Ovary (tissue), 10 donors: ENCODE results near the gene YKT6. TPM values are rescaled to one million over a fixed set of nuclear protein-coding genes. Genes with fewer than 3 reads are reported as not detected.

Experiments
- DNase-seq, 5 donors: peaks; one replicate each; pipeline ENCODE4 v3.0.0-alpha.2; 2019 to 2020
- H3K27ac ChIP-seq, 2 donors: fragments of 200-600 bp; one replicate each; pipeline versions ENCODE4 v1.5.1 to v1.8.0; 2019 to 2022
- H3K27me3 ChIP-seq: fragments of 200-600 bp; one replicate; pipeline ENCODE4 v1.8.0; 2022
- H3K36me3 ChIP-seq: fragments of 200-600 bp; sonication (generic); one replicate; pipeline ENCODE4 v1.5.1; 2019
- H3K4me1 ChIP-seq: one replicate; pipeline ENCODE4 v1.8.1; 2013; ENCODE audit warnings: mild to moderate bottlenecking, moderate library complexity; ENCODE audit not compliant: insufficient read depth
- H3K4me3 ChIP-seq: fragments of 200-600 bp; sonication (generic); one replicate; pipeline ENCODE4 v1.5.1; 2017
- H3K9me3 ChIP-seq, 2 donors: fragments of 200-600 bp in 1 of 2; sonication (generic) in 1 of 2; one replicate each; pipeline versions ENCODE4 v1.5.1 to v1.8.1; 2013 to 2019; ENCODE audit warnings: mild to moderate bottlenecking in 1 of 2, moderate library complexity in 1 of 2
- EP300 ChIP-seq: sonication (generic); formaldehyde crosslinking; IDR thresholded peaks from one replicate; pipeline ENCODE4 v1.6.1; 2017; ENCODE audit warnings: antibody characterized with exemption
- POLR2A ChIP-seq: fragments of 450-650 bp; IDR thresholded peaks from one replicate; pipeline ENCODE4 v1.6.1; 2017; ENCODE audit warnings: antibody characterized with exemption, mild to moderate bottlenecking, moderate library complexity
- WGBS, 3 donors: extraction: QIAGEN DNeasy Blood & Tissue Kit in 1 of 3; methylation state at CpG; one replicate each; pipeline versions ENCODE4 v1.1.5 to v1.1.7; 2013 to 2017; 5-methylcytosine and 5-hydroxymethylcytosine counted together
- intact Hi-C, 4 donors: fragments of 100-400 bp; cut with DNase I; formaldehyde crosslinking; loops; one replicate each; pipeline versions ENCODE4 v1.11.0 to v1.15.1; 2022 to 2023
- long read RNA-seq, 3 donors: library from polyadenylated mRNA in 2 of 3; unstranded in 2 of 3; transcript quantifications; one replicate each; pipeline ENCODE4 v2.0.0 and lab custom pipeline, GENCODE V29; 2021 to 2026
- polyA plus RNA-seq, 2 donors: library from polyadenylated mRNA; stranded (reverse); fragments of 200-250 nt in 1 of 2; fragments of 350-450 nt in 1 of 2; fragmentation: Illumina TruSeq in 1 of 2; extraction: RNeasy Lipid Tissue Mini Kit (QIAGEN cat#74804) in 1 of 2; gene quantifications; one replicate each; pipeline ENCODE4 v1.2.3, GENCODE V29; 2013 to 2014
- total RNA-seq, 7 donors: library from RNA; depleted of rRNA in 2 of 7; stranded (reverse); fragments of >200 nt in 2 of 7; fragmentation: NEBNext Ultra II Directional in 3 of 7; extraction: Animal tissue kit (Norgen Biotek cat#: 25700) in 3 of 7; gene quantifications; one replicate each; pipeline versions ENCODE4 v1.1.0 to v1.2.4, GENCODE V29; 2016 to 2023
- TF ChIP-seq, protein P1 (sequence below), 3 donors: fragments of 450-650 bp in 2 of 3; fragments of 200-600 bp in 1 of 3; IDR thresholded peaks; one replicate each; pipeline versions ENCODE4 v1.5.1 to v1.8.0; 2016 to 2022; ENCODE audit warnings: antibody characterized with exemption in 3 of 3, mild to moderate bottlenecking in 1 of 3
- donor health status: DM: no; HTN: no; CAD: no; lungs with moderate emphysema.
- donor health status: DM: no; HTN: no; CAD: no.
- donor health status: Bipolar disorder and iron deficiency.
- donor health status: DM: yes; HTN: yes; CAD: no.
- donor health status: DM: no; HTN: no; CAD: no.
- donor health status: DM: yes; HTN: yes; CAD: no.

The YKT6 gene
- total RNA-seq = 10 to 100 TPM; 22.2 to 68.0 (median 40.5) TPM
- polyA plus RNA-seq = 10 to 100 TPM; 28.1 to 67.3 TPM
- long read RNA-seq, donor 1, transcript YKT6-201 (7 exons, 2,696 nt) = major isoform, 21 of 36 reads
- long read RNA-seq, donor 1, partial matches to known transcripts = 2 of 36 reads
- long read RNA-seq, donor 1, other reads (novel, unspliced or antisense) = 12 of 36 reads
- long read RNA-seq, donor 2, transcript YKT6-201 (7 exons, 2,696 nt) = major isoform, 31 of 38 reads
- long read RNA-seq, donor 2, partial matches to known transcripts = 0 of 38 reads
- long read RNA-seq, donor 2, other reads (novel, unspliced or antisense) = 0 of 38 reads
- long read RNA-seq, donor 3, transcript YKT6-201 (7 exons, 2,696 nt) = major isoform, 18 of 27 reads
- long read RNA-seq, donor 3, partial matches to known transcripts = 0 of 27 reads
- long read RNA-seq, donor 3, other reads (novel, unspliced or antisense) = 9 of 27 reads

DNA sequence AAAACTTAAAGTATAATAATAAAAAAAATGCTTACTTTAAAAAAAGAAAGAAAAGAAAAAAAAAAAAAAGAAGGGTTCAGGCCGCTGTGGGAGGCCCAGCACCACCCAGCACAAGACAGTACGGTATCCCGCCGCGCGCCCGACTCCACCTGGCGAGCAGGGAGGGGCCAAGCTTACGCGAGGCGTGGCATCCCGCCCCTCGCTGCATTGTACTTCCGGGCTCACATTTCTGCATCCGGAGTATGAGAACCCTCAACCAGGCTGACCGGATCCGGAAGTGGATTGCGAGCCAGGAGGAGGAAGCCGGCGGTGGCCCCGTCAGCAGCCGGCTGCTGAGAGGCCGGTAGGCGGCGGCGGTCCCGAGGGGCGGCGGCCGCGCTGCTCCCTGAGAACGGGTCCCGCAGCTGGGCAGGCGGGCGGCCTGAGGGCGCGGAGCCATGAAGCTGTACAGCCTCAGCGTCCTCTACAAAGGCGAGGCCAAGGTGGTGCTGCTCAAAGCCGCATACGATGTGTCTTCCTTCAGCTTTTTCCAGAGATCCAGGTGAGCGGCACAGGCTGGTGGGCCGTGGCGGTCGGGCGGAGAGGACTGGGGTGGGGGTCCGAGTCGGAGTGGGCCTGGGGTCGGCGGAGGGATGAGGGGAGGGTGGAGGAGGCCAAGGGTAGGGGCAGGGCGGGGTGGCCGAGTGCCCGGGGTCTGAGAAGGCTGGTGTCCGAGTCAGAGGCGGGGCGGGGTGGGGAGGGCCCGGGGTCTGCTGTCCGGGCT is at the start of gene YKT6:
YKT6 (plus strand) TSS at position 280 of the 763 bp plus-strand sequence; CDS start at position 438, 158 bp downstream.
- TF ChIP-seq, protein P1, sequence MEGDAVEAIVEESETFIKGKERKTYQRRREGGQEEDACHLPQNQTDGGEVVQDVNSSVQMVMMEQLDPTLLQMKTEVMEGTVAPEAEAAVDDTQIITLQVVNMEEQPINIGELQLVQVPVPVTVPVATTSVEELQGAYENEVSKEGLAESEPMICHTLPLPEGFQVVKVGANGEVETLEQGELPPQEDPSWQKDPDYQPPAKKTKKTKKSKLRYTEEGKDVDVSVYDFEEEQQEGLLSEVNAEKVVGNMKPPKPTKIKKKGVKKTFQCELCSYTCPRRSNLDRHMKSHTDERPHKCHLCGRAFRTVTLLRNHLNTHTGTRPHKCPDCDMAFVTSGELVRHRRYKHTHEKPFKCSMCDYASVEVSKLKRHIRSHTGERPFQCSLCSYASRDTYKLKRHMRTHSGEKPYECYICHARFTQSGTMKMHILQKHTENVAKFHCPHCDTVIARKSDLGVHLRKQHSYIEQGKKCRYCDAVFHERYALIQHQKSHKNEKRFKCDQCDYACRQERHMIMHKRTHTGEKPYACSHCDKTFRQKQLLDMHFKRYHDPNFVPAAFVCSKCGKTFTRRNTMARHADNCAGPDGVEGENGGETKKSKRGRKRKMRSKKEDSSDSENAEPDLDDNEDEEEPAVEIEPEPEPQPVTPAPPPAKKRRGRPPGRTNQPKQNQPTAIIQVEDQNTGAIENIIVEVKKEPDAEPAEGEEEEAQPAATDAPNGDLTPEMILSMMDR (IDR thresholded peaks at IDR 0.05) = peak; percentile 39 to 65 (median 57)
- peak; percentile 45 for TF ChIP-seq POLR2A
- TF ChIP-seq EP300 = no peak
- peak; percentile 86 to 91 (median 88) for DNase-seq
- no peaks in the 10 kb centered on the region for H3K27me3 ChIP-seq
- intact Hi-C loops = no loop called here
- H3K27ac ChIP-seq = no peak within 1 kb of the TSS
- H3K9me3 ChIP-seq = no peaks in the 10 kb centered on the region
- 0 to 1% (median 0%) methylated on average over 47 to 58 of the region's 58 CpGs for WGBS, 3 donors
- peaks cover 4% of the 10 kb centered on the region for H3K4me1 ChIP-seq
- no peaks in the 10 kb centered on the region for H3K36me3 ChIP-seq
- peak within 1 kb of the TSS; percentile 83 for H3K4me3 ChIP-seq

DNA sequence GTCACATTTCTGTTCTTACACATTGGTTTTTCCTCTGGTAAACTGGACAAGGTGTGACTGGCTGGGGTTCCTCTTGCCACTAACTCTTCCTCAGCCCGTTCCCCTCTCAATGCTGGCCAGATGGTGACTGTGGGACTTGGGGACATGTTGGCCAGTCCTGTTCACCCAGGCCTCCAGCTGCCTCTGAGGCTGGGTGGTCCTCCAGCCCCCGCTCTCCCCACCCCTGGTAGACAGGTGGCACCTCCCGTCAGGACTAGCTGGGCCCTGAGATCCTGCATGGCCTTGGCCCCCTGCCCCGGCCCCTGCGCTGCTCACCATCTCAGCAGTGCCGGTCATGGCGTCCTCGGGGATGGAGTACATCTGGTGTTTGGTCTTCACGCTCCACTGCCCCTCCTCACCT is 48.8 kb upstream of the YKT6 start:
- no peaks in the 10 kb centered on the region for H3K36me3 ChIP-seq
- H3K27me3 ChIP-seq = no peaks in the 10 kb centered on the region
- H3K4me3 ChIP-seq = no peak overlapping the region
- H3K9me3 ChIP-seq = no peaks in the 10 kb centered on the region
- H3K27ac ChIP-seq = no peak overlapping the region
- H3K4me1 ChIP-seq = no peaks in the 10 kb centered on the region
- DNase-seq = no peak
- TF ChIP-seq POLR2A = no peak
- TF ChIP-seq EP300 = no peak
- TF ChIP-seq, protein P1 (IDR thresholded peaks at IDR 0.05) = no peak
- intact Hi-C loops = no loop called here
- 89 to 97% (median 90%) methylated on average over 8 to 9 of the region's 9 CpGs for WGBS, 3 donors

DNA sequence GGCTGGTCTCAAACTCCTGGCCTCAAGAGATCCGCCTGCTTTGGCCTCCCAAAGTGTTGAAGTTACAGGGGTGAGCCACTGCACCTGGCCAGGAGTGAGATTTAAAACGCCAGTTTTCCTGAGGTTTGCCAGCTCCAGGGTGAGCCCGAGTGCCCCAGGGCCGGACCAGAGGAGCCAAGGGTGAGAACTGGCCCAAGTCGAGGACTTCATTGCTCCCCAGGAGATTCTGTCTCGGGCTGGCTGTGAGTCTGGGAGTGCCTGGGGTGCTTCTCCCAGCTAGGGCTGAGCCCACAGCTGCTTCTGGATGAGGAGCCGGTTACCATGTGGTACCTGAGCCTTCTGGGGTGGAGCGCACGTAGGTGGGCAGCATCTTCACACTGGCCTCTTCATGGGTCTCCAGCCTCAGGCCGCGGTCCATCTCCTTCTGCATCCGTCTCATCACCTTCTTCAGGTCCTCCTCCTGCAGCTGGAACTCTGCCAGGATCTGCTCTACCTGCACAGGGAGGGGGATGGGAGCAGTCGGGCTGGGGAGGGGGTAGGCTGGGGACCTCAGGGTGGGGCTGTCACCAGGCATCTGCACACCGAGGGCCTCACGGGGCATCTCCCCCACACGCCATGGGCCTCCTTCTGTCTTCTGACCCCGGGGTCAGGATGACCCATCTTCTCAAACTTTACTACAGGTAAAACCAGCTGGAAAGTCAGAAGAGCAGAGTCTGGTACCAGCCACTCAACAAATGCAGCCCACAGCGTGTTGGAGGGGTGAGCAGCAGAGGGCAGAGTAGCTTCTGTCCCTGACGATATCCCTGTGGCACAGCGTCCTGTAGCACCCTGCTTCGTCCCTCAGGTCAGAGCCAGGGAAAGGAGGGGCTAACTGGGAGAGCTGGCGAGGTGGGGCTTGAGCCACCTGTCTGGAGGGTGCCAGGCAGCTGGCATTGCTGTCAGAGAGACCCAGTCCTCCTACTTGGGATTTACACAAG is 47.5 kb upstream of the YKT6 start:
- intact Hi-C loops = no loop called here
- Histone ChIP-seq H3K27ac (no peak overlapping the region), H3K4me1 (no peaks in the 10 kb centered on the region), H3K9me3 (no peaks in the 10 kb centered on the region), H3K27me3 (no peaks in the 10 kb centered on the region), H3K4me3 (no peak overlapping the region), H3K36me3 (no peaks in the 10 kb centered on the region)
- TF ChIP-seq EP300 (no peak), POLR2A (no peak)
- TF ChIP-seq, protein P1 (IDR thresholded peaks at IDR 0.05) = no peak
- DNase-seq = no peak
- 78 to 83% (median 79%) methylated on average over 22 of the region's 22 CpGs for WGBS, 3 donors

DNA sequence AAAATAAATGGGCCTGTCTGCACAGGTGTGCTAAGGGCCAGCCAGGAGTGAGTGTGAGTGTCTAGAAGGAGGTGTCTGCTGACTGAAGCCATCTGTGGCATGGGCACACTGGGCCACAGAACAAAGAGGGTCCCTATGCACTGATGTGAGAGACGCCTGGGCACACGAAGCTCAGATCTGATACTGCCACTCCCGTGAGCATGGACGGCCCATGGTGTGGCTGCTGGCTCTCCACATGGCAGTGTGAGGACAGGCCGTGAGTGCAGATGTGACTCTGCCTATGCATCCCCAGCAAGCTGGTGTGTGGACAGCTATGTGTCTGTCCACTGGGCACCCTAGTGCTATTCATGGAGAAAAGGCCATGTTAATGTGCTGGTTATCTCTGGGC is 46.8 kb upstream of the YKT6 start:
- 85 to 87% (median 87%) methylated on average over 5 of the region's 5 CpGs for WGBS, 3 donors
- Histone ChIP-seq H3K27ac (no peak overlapping the region), H3K9me3 (no peaks in the 10 kb centered on the region), H3K36me3 (no peaks in the 10 kb centered on the region), H3K27me3 (no peaks in the 10 kb centered on the region), H3K4me1 (no peaks in the 10 kb centered on the region), H3K4me3 (no peak overlapping the region)
- TF ChIP-seq EP300 = no peak
- no peak for TF ChIP-seq POLR2A
- TF ChIP-seq, protein P1 (IDR thresholded peaks at IDR 0.05) = no peak
- intact Hi-C loops = no loop called here
- DNase-seq = no peak
